Naive thymus-derived CD4-positive, alpha-beta T cell (primary cell): ENCODE data around the gene SSBP2. TPM values are rescaled to one million over a fixed set of nuclear protein-coding genes. Genes with fewer than 3 reads are reported as not detected.

Source experiments
- ATAC-seq: fragments of 150-1000 bp; cut with Tn5 transposase; 2 replicates; pipeline ENCODE4 v1.10.0; 2021; ENCODE audit warnings: mild to moderate bottlenecking, moderate library complexity
- CTCF ChIA-PET: fragments of 350-600 bp; sonication (Branson Sonifier 250); formaldehyde crosslinking; loops from one replicate; lab custom pipeline; 2021; ENCODE audit warnings: antibody characterized with exemption; lab: Charles Lee
- POLR2A ChIA-PET: fragments of 350-600 bp; sonication (Branson Sonifier 250); formaldehyde crosslinking; loops from one replicate; lab custom pipeline; 2021; ENCODE audit warnings: antibody characterized with exemption, inconsistent platforms; lab: Charles Lee
- DNase-seq, 9 donors: peaks; one replicate each; pipeline versions ENCODE4 v3.0.0 to v3.0.0-alpha.2; 2020 to 2022; ENCODE audit warnings: mixed read lengths in 1 of 9
- H3K27ac ChIP-seq: one replicate; pipeline ENCODE4 v1.7.0; 2013; ENCODE audit warnings: mild to moderate bottlenecking, low read depth, low read length, moderate library complexity
- H3K27me3 ChIP-seq, 2 donors: one replicate each; pipeline ENCODE4 v1.7.0; 2013; ENCODE audit warnings: low read length in 2 of 2, mild to moderate bottlenecking in 2 of 2, moderate library complexity in 2 of 2; ENCODE audit not compliant: control insufficient read depth in 2 of 2, insufficient read depth in 2 of 2
- H3K36me3 ChIP-seq, 3 experiments: 1 replicate in 2 of 3; 2 replicates in 1 of 3; pipeline ENCODE4 v1.7.0; 2013; ENCODE audit warnings: low read length in 3 of 3, mild to moderate bottlenecking in 3 of 3, moderate library complexity in 1 of 3; ENCODE audit not compliant: insufficient read depth in 3 of 3, control insufficient read depth in 2 of 3
- H3K4me1 ChIP-seq, 2 donors: one replicate each; pipeline ENCODE4 v1.7.0; 2013; ENCODE audit warnings: low read length in 2 of 2, mild to moderate bottlenecking in 2 of 2, moderate library complexity in 1 of 2; ENCODE audit not compliant: control insufficient read depth in 2 of 2, insufficient read depth in 2 of 2
- H3K4me3 ChIP-seq: 2 replicates; pipeline ENCODE4 v1.7.0; 2013; ENCODE audit warnings: mild to moderate bottlenecking, low read length
- H3K9me3 ChIP-seq, 3 experiments: 1 replicate in 2 of 3; 2 replicates in 1 of 3; pipeline ENCODE4 v1.7.0; 2013; ENCODE audit warnings: low read length in 3 of 3; ENCODE audit not compliant: control insufficient read depth in 2 of 3
- H3K27ac Mint-ChIP-seq, 9 donors: one replicate each; pipeline ENCODE4 v1.8.0; 2020 to 2022; ENCODE audit warnings: mixed read lengths in 9 of 9, mild to moderate bottlenecking in 8 of 9, moderate library complexity in 5 of 9, inconsistent platforms in 2 of 9
- H3K27me3 Mint-ChIP-seq, 5 donors: one replicate each; pipeline ENCODE4 v1.8.0; 2021 to 2022; ENCODE audit warnings: mixed read lengths in 5 of 5, mild to moderate bottlenecking in 1 of 5
- H3K36me3 Mint-ChIP-seq, 5 donors: one replicate each; pipeline ENCODE4 v1.8.0; 2020 to 2022; ENCODE audit warnings: mixed read lengths in 5 of 5, mild to moderate bottlenecking in 3 of 5, inconsistent platforms in 1 of 5
- H3K4me1 Mint-ChIP-seq, 7 donors: one replicate each; pipeline ENCODE4 v1.8.0; 2020 to 2022; ENCODE audit warnings: mixed read lengths in 7 of 7, mild to moderate bottlenecking in 3 of 7, inconsistent platforms in 1 of 7
- H3K4me3 Mint-ChIP-seq, 10 donors: one replicate each; pipeline ENCODE4 v1.8.0; 2020 to 2022; ENCODE audit warnings: mild to moderate bottlenecking in 10 of 10, mixed read lengths in 10 of 10, moderate library complexity in 6 of 10, inconsistent platforms in 2 of 10
- H3K9me3 Mint-ChIP-seq, 11 donors: one replicate each; pipeline ENCODE4 v1.8.0; 2020 to 2022; ENCODE audit warnings: mixed read lengths in 11 of 11, mild to moderate bottlenecking in 4 of 11, inconsistent platforms in 1 of 11, moderate library complexity in 1 of 11
- intact Hi-C, 2 donors: fragments of 100-400 bp; cut with micrococcal nuclease; formaldehyde crosslinking; loops; one replicate each; pipeline ENCODE4 v1.15.1; 2023
- polyA plus RNA-seq, 2 donors: library from polyadenylated mRNA; unstranded; fragments of 300-500 nt; fragmentation: Illumina TruSeq; gene quantifications; one replicate each; pipeline ENCODE4 v1.2.3, GENCODE V29; 2021
- total RNA-seq, 6 experiments: library from RNA in 5 of 6; stranded (reverse) in 5 of 6; gene quantifications; 1 replicate in 5 of 6; 2 replicates in 1 of 6; pipeline ENCODE4 v1.2.3 and lab custom pipeline; 2021 to 2026

Gene SSBP2
- total and polyA plus RNA-seq, 7 experiments from 2014 or later, result 36.7 to 99.8 (median 70.7) TPM

GRCh38 chr5:81748556-81748955 lies 2.3 kb downstream of the SSBP2 start:
- intact Hi-C loops, result loop anchor here in 1 of 2 donors (2.0 to 5.0 kb wide), 3 partner anchors 14 to 96 kb away; no protein-coding TSS in a partner anchor
- H3K36me3 ChIP-seq, result peaks cover 0 to 5% (median 0%) of the 10 kb centered on the region in 3 experiments
- no peaks in the 10 kb centered on the region for H3K9me3 ChIP-seq
- no peaks in the 10 kb centered on the region for H3K27me3 ChIP-seq
- ATAC-seq (no peak), DNase-seq (no peak)
- CTCF ChIA-PET, result no interaction called here
- Mint-ChIP-seq H3K36me3 (peaks cover 0 to 13% (median 2%) of the 10 kb centered on the region in 5 donors), H3K4me1 (peaks cover 27 to 67% (median 59%) of the 10 kb centered on the region in 7 donors), H3K27me3 (peaks cover 0 to 38% (median 0%) of the 10 kb centered on the region in 5 donors), H3K9me3 (no peaks in the 10 kb centered on the region), H3K4me3 (peak overlapping the region; percentile 91 to 100 (median 94)), H3K27ac (peak overlapping the region in 8 of 9 donors; percentile 80 to 95 (median 92))
- POLR2A ChIA-PET, result interaction anchor here (0.6 to 7.0 kb wide), 2 partner anchors 103 to 208 kb away, joined by 3 to 172 read pairs; no protein-coding TSS in a partner anchor
- peaks cover 6 to 13% of the 10 kb centered on the region in 2 donors for H3K4me1 ChIP-seq
- no peak overlapping the region for H3K27ac ChIP-seq
- no peak overlapping the region for H3K4me3 ChIP-seq

GRCh38 chr5:81747030-81747429 lies 3.9 kb downstream of the SSBP2 start:
- ChIA-PET CTCF (no interaction called here), POLR2A (interaction anchor here (0.8 kb wide), 1 partner anchor 1260 kb away, joined by 3 read pairs; no protein-coding TSS in a partner anchor)
- Histone ChIP-seq H3K4me3 (no peak overlapping the region), H3K4me1 (peaks cover 6 to 13% of the 10 kb centered on the region in 2 donors), H3K9me3 (no peaks in the 10 kb centered on the region), H3K27me3 (no peaks in the 10 kb centered on the region), H3K27ac (no peak overlapping the region), H3K36me3 (peaks cover 0 to 5% (median 0%) of the 10 kb centered on the region in 3 experiments)
- DNase-seq (no peak), ATAC-seq (no peak)
- peak overlapping the region in 6 of 10 donors; percentile 14 to 97 (median 28) for H3K4me3 Mint-ChIP-seq
- intact Hi-C loops, result loop anchor here in 1 of 2 donors (5.0 kb wide), 1 partner anchor 95 kb away; no protein-coding TSS in a partner anchor
- H3K27me3 Mint-ChIP-seq, result peaks cover 0 to 31% (median 0%) of the 10 kb centered on the region in 5 donors
- H3K4me1 Mint-ChIP-seq, result peaks cover 25 to 69% (median 61%) of the 10 kb centered on the region in 7 donors
- H3K9me3 Mint-ChIP-seq, result no peaks in the 10 kb centered on the region
- H3K36me3 Mint-ChIP-seq, result peaks cover 0 to 12% (median 6%) of the 10 kb centered on the region in 5 donors
- H3K27ac Mint-ChIP-seq, result peak overlapping the region in 2 of 9 donors; percentile 5 to 60

- peaks cover 2 to 84% (median 70%) of the 10 kb centered on the region in 7 donors for H3K4me1 Mint-ChIP-seq
- Histone ChIP-seq H3K27ac (no peak overlapping the region), H3K27me3 (no peaks in the 10 kb centered on the region), H3K36me3 (no peaks in the 10 kb centered on the region), H3K4me3 (no peak overlapping the region), H3K9me3 (no peaks in the 10 kb centered on the region), H3K4me1 (no peaks in the 10 kb centered on the region)
- intact Hi-C loops, result loop anchor here in 1 of 2 donors (1.0 kb wide), 1 partner anchor 9 kb away; no protein-coding TSS in a partner anchor
- no peaks in the 10 kb centered on the region for H3K27me3 Mint-ChIP-seq
- ChIA-PET CTCF (no interaction called here), POLR2A (interaction anchor here (1.2 to 2.7 kb wide), 2 partner anchors 10 to 21 kb away, joined by 4 to 12 read pairs; partner anchors contain the start of gene SSBP2)
- H3K9me3 Mint-ChIP-seq, result no peaks in the 10 kb centered on the region
- peak overlapping the region in 1 of 10 donors; percentile 12 for H3K4me3 Mint-ChIP-seq
- H3K36me3 Mint-ChIP-seq, result peaks cover 0 to 30% (median 14%) of the 10 kb centered on the region in 5 donors
- DNase-seq (no peak), ATAC-seq (no peak)
- H3K27ac Mint-ChIP-seq, result peak overlapping the region in 1 of 9 donors; percentile 56
Measured at GRCh38 chr5:81740758-81741157, 10.1 kb downstream of the SSBP2 start.

DNA sequence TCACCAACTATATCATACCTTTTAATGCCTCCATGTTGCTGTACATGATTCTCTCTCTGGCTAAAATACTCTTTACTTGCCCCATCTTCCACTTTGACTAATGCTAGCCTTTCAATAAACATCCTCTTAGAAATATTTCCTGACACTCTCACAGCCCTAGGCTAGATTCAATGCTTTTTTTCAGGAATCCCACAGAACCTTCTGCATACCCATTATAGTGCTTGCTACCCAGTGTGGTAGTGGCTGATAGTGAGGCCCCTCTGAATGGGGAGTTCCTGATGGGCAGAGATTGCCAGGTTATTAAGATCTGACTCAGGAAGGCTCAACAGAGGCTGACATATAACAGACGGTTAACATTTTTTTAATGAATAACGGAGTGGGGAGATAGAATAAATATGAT lies 11.6 kb downstream of the SSBP2 start:
- peaks cover 0 to 33% (median 14%) of the 10 kb centered on the region in 5 donors for H3K36me3 Mint-ChIP-seq
- no peaks in the 10 kb centered on the region for H3K36me3 ChIP-seq
- H3K4me1 ChIP-seq, result no peaks in the 10 kb centered on the region
- peak overlapping the region in 1 of 9 donors; percentile 71 for H3K27ac Mint-ChIP-seq
- DNase-seq (no peak), ATAC-seq (no peak)
- H3K27me3 ChIP-seq, result no peaks in the 10 kb centered on the region
- H3K4me3 ChIP-seq, result no peak overlapping the region
- POLR2A ChIA-PET, result no interaction called here
- no peak overlapping the region for H3K27ac ChIP-seq
- intact Hi-C loops, result no loop called here
- CTCF ChIA-PET, result interaction anchor here (0.6 kb wide), 1 partner anchor 446 kb away, joined by 3 read pairs; no protein-coding TSS in a partner anchor
- H3K27me3 Mint-ChIP-seq, result no peaks in the 10 kb centered on the region
- H3K4me1 Mint-ChIP-seq, result peaks cover 2 to 84% (median 65%) of the 10 kb centered on the region in 7 donors
- H3K4me3 Mint-ChIP-seq, result peak overlapping the region in 1 of 10 donors; percentile 2
- no peaks in the 10 kb centered on the region for H3K9me3 Mint-ChIP-seq
- no peaks in the 10 kb centered on the region for H3K9me3 ChIP-seq

GRCh38 chr5:81729276-81729675 lies 21.6 kb downstream of the SSBP2 start:
- ATAC-seq (no peak), DNase-seq (no peak)
- H3K36me3 ChIP-seq, result no peaks in the 10 kb centered on the region
- Mint-ChIP-seq H3K4me3 (no peak overlapping the region), H3K27me3 (no peaks in the 10 kb centered on the region), H3K4me1 (peaks cover 3 to 84% (median 56%) of the 10 kb centered on the region in 7 donors), H3K9me3 (no peaks in the 10 kb centered on the region), H3K27ac (peak overlapping the region in 2 of 9 donors; percentile 9 to 46), H3K36me3 (peaks cover 0 to 7% (median 0%) of the 10 kb centered on the region in 5 donors)
- intact Hi-C loops, result no loop called here
- H3K4me1 ChIP-seq, result peaks cover 0 to 4% of the 10 kb centered on the region in 2 donors
- no peak overlapping the region for H3K27ac ChIP-seq
- CTCF ChIA-PET, result no interaction called here
- no peaks in the 10 kb centered on the region for H3K9me3 ChIP-seq
- H3K27me3 ChIP-seq, result no peaks in the 10 kb centered on the region
- POLR2A ChIA-PET, result interaction anchor here (1.5 kb wide), 1 partner anchor 21 kb away, joined by 3 read pairs; no protein-coding TSS in a partner anchor
- no peak overlapping the region for H3K4me3 ChIP-seq

DNA sequence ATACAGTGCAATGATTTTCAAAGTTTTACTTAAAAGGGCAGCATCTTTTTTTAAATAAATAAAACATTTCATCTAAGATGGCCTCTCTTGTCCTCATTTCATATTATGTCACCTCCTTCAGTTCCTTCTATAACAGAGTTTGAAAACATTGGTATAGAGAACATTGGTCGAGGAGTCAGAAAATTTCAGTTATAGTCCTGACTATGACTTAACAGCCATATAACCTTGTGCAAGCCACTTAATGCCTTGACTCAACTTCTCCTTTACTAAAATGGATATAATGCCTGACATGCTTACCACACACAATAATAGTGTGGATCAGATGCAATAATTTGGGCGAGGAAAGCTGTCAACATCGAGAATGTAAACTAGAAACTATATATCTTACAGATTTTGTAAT lies 22.6 kb downstream of the SSBP2 start:
- H3K27me3 ChIP-seq, result no peaks in the 10 kb centered on the region
- H3K4me3 ChIP-seq, result no peak overlapping the region
- Mint-ChIP-seq H3K27ac (no peak overlapping the region), H3K36me3 (peaks cover 0 to 6% (median 0%) of the 10 kb centered on the region in 5 donors), H3K4me1 (peaks cover 2 to 84% (median 55%) of the 10 kb centered on the region in 7 donors), H3K9me3 (no peaks in the 10 kb centered on the region), H3K27me3 (no peaks in the 10 kb centered on the region), H3K4me3 (peak overlapping the region in 1 of 10 donors; percentile 15)
- ChIA-PET POLR2A (no interaction called here), CTCF (no interaction called here)
- no peak overlapping the region for H3K27ac ChIP-seq
- DNase-seq, result no peak
- no peak for ATAC-seq
- H3K9me3 ChIP-seq, result no peaks in the 10 kb centered on the region
- intact Hi-C loops, result loop anchor here in 1 of 2 donors (1.0 kb wide), 1 partner anchor 8 kb away; no protein-coding TSS in a partner anchor
- H3K4me1 ChIP-seq, result peaks cover 0 to 4% of the 10 kb centered on the region in 2 donors
- H3K36me3 ChIP-seq, result no peaks in the 10 kb centered on the region
